Stimulated activated CD4-positive, alpha-beta T cell treated with anti-CD3 and anti-CD28 coated beads, Interleukin-12 subunit alpha, Interleukin-12 subunit beta, amount 100 ng/mL, for 4 hours (primary cell): ENCODE results near the gene TMEM163.

Experiments used
- DNase-seq: peaks from one replicate; pipeline ENCODE4 v3.0.0-alpha.2; 2020

TMEM163 gene

GRCh38 chr2:134690629-134691215, 28.1 kb downstream of the TMEM163 start:
- no peak for DNase-seq

- DNase-seq: no peak
Observed at GRCh38 chr2:134689315-134689714, 29.5 kb downstream of the TMEM163 start.

- DNase-seq: no peak
Observed at GRCh38 chr2:134685967-134686366, 32.8 kb downstream of the TMEM163 start.

GRCh38 chr2:134683561-134684112, 35.2 kb downstream of the TMEM163 start:
- DNase-seq: no peak

GRCh38 chr2:134682726-134683125, 36.1 kb downstream of the TMEM163 start:
- no peak for DNase-seq

GRCh38 chr2:134681201-134681600, 37.6 kb downstream of the TMEM163 start:
- DNase-seq: no peak

GRCh38 chr2:134679745-134680144, 39.1 kb downstream of the TMEM163 start:
- DNase-seq: no peak

- no peak for DNase-seq
Observed at GRCh38 chr2:134679294-134679693, 39.5 kb downstream of the TMEM163 start.

- no peak for DNase-seq
Observed at GRCh38 chr2:134677856-134678756, 40.7 kb downstream of the TMEM163 start.

- no peak for DNase-seq
Observed at GRCh38 chr2:134676960-134677359, 41.8 kb downstream of the TMEM163 start.

- no peak for DNase-seq
Observed at GRCh38 chr2:134675314-134675713, 43.5 kb downstream of the TMEM163 start.

- DNase-seq: no peak
Observed at GRCh38 chr2:134674687-134675086, 44.1 kb downstream of the TMEM163 start.

- DNase-seq: no peak
Observed at GRCh38 chr2:134671513-134671912, 47.3 kb downstream of the TMEM163 start.

- DNase-seq: no peak
Observed at GRCh38 chr2:134670955-134671354, 47.8 kb downstream of the TMEM163 start.

- no peak for DNase-seq
Observed at GRCh38 chr2:134669731-134670669, 48.8 kb downstream of the TMEM163 start.

- peak; percentile 23 for DNase-seq
Observed at GRCh38 chr2:134668821-134669220, 50.0 kb downstream of the TMEM163 start.

GRCh38 chr2:134667541-134667940, 51.3 kb downstream of the TMEM163 start:
- DNase-seq: no peak

- DNase-seq: no peak
Observed at GRCh38 chr2:134667081-134667480, 51.7 kb downstream of the TMEM163 start.

GRCh38 chr2:134665727-134666506, 52.9 kb downstream of the TMEM163 start:
- no peak for DNase-seq

- no peak for DNase-seq
Observed at GRCh38 chr2:134663451-134664450, 55.0 kb downstream of the TMEM163 start.

- DNase-seq: no peak
Observed at GRCh38 chr2:134662751-134663150, 56.0 kb downstream of the TMEM163 start.
